IMR-90 (cell line): ENCODE results near the gene ARL2. TPM values are rescaled to one million over a fixed set of nuclear protein-coding genes. Genes with fewer than 3 reads are reported as not detected.

ENCODE experiments used
- CEBPB ChIP-seq: IDR thresholded peaks from 2 replicates; pipeline ENCODE4 v1.6.1; 2012; ENCODE audit warnings: low read depth, low read length, improper control_type of control experiment
- CTCF ChIP-seq: conservative IDR thresholded peaks from 2 replicates; pipeline ENCODE4 v1.5.1; 2012; ENCODE audit warnings: mild to moderate bottlenecking, low read depth, low read length, improper control_type of control experiment
- MAFK ChIP-seq: IDR thresholded peaks from 2 replicates; pipeline ENCODE4 v1.6.1; 2012; ENCODE audit warnings: low read depth, low read length, improper control_type of control experiment
- RCOR1 ChIP-seq: IDR thresholded peaks from 2 replicates; pipeline ENCODE4 v1.6.1; 2012; ENCODE audit warnings: mild to moderate bottlenecking, low read length, improper control_type of control experiment; ENCODE audit not compliant: insufficient replicate concordance
- USF2 ChIP-seq: fragments of 150-350 bp; IDR thresholded peaks from 2 replicates; pipeline ENCODE4 v1.6.1; 2017; ENCODE audit warnings: mild to moderate bottlenecking, antibody characterized with exemption, low read length, low read depth
- polyA plus RNA-seq, 3 experiments: library from polyadenylated mRNA; depleted of rRNA; stranded (reverse); fragments of >200 nt; gene quantifications; 2 replicates each; pipeline ENCODE4 v1.2.3, GENCODE V29; 2012; ENCODE audit warnings: low replicate concordance in 1 of 3
- total RNA-seq: library from RNA; depleted of rRNA; stranded (reverse); fragments of >200 nt; gene quantifications from 2 replicates; pipeline ENCODE4 v1.2.3, GENCODE V29; 2012

The ARL2 gene
- total and polyA plus RNA-seq, 2 of the 4 experiments (the other 2 are of a cell fraction): 48.9 to 152 TPM

GRCh38 chr11:65032216-65032615, 18.3 kb downstream of the ARL2 start (continued):
- no peak for TF ChIP-seq CTCF
- TF ChIP-seq USF2: no peak
- TF ChIP-seq RCOR1: no peak
- TF ChIP-seq CEBPB: no peak
- no peak for TF ChIP-seq MAFK
